Colonic mucosa (tissue), 4 donors: ENCODE results near the gene KRT8. TPM values are rescaled to one million over a fixed set of nuclear protein-coding genes. Genes with fewer than 3 reads are reported as not detected.
"Not testable (repeated sequence)": the region's sequence is repeated elsewhere in the genome, so short reads cannot be mapped to it uniquely, and the experiment has no call there.

Experiments
- DNase-seq: peaks from one replicate; pipeline ENCODE4 v3.0.0-alpha.2; 2020
- H3K27ac ChIP-seq: fragments of 200-600 bp; one replicate; pipeline ENCODE4 v1.8.0; 2021
- H3K27me3 ChIP-seq: fragments of 200-600 bp; one replicate; pipeline ENCODE4 v1.8.0; 2021
- H3K36me3 ChIP-seq: fragments of 200-600 bp; one replicate; pipeline ENCODE4 v1.8.0; 2021
- H3K4me1 ChIP-seq: fragments of 200-600 bp; one replicate; pipeline ENCODE4 v1.8.0; 2021; ENCODE audit warnings: mild to moderate bottlenecking
- H3K4me3 ChIP-seq: fragments of 200-600 bp; one replicate; pipeline ENCODE4 v1.8.0; 2021
- H3K9ac ChIP-seq, 2 donors: one replicate each; pipeline ENCODE4 v1.7.0; 2013; ENCODE audit warnings: control low read depth in 2 of 2, low read depth in 2 of 2, low read length in 2 of 2
- H3K9me3 ChIP-seq: fragments of 200-600 bp; one replicate; pipeline ENCODE4 v1.8.0; 2021
- intact Hi-C: fragments of 100-400 bp; cut with DNase I; formaldehyde crosslinking; loops from one replicate; pipeline ENCODE4 v1.14.1; 2022
- total RNA-seq, 2 donors: library from RNA; stranded (reverse); fragmentation: NEBNext Ultra II Directional in 1 of 2; extraction: Animal tissue kit (Norgen Biotek cat#: 25700) in 1 of 2; gene quantifications; one replicate each; pipeline ENCODE4 v1.2.1, GENCODE V29; 2021
- TF ChIP-seq, protein P1 (sequence below): fragments of 200-600 bp; IDR thresholded peaks from one replicate; pipeline ENCODE4 v1.8.0; 2022; ENCODE audit warnings: antibody characterized with exemption, mild to moderate bottlenecking
- donor health status: healthy.
- donor health status: DM: no; HTN: no; CAD: no.
- donor health status: DM: no; HTN: no; CAD: no.

The KRT8 gene
- 1,000 to 10,000 TPM; 4,207 to 4,597 TPM for total RNA-seq

DNA sequence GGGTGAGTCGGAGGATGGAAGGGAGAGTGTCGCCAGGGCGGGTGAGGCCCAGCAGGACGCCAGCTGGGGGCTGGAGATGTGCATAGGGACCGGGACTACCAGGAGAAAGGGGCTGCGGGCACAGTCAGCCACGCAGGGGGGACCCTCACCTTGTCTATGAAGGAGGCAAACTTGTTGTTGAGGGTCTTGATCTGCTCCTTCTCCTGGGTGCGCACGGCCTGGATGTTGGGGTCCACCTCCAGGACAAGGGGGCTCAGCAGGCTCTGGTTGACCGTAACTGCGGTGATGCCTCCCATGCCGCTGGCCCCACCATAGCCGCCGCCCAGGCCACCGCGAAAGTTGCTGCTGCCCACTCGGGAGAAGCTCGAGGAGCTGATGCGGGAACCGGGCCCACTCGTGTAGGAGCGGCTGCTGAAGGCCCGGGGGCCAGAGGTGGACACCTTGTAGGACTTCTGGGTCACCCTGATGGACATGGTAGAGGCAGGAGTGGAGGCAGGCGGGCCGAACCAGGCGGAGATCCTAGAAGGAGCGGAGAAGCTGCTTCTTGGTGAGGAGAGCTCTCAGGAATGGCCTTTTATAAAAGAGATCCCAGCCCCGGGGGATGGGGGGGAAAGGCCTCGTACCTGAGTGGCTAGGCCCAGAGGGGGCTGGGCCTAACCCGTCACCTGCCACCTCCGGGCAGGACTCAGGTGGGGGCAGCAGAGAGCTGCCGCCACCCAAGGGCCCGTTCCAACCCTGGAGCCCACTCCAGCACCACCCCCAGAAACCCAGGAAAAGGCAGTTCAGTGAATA lies at the start of gene KRT8:
KRT8 (minus strand) TSS at position 568 of the 792 bp plus-strand sequence; CDS start at position 473, 95 bp downstream.
- intact Hi-C loops, H3K4me1 ChIP-seq: not testable (repeated sequence)

DNA sequence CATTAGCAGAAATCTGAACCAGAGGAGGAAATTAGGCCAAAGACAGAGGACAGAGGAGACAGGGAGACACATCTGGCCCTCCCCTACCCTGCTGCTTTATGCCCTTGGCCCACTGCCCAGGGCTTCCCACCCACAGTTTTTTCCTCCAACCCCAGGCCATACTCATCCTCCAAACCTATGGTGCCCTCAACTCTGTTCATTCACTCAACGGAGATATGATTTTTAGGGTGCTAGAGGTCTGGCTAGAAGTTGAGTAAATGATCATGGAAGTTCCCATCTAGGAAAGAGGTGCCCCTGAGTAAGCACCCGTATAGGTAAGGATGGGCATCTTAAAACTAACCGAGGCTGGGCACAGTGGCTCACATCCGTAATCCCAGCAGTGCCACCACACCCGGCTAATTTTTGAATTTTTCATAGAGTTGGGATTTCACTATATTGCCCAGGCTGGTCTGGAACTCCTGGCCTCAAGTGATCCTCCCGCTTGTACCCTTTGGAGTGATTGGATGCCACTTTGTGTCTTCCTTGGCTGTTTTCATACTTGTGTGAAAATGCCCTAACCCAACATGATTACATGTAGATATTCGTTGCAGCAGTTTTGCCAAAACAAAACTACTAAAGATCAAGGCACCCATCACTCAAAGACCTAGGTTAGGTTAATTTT lies 48.4 kb upstream of the KRT8 start:
- Histone ChIP-seq H3K4me1 (no peaks in the 10 kb centered on the region), H3K27me3 (no peaks in the 10 kb centered on the region), H3K9me3 (no peaks in the 10 kb centered on the region), H3K4me3 (no peak overlapping the region), H3K9ac (peak overlapping the region in 1 of 2 donors; percentile 100), H3K27ac (no peak overlapping the region), H3K36me3 (peaks cover 3% of the 10 kb centered on the region)
- intact Hi-C loops = no loop called here
- TF ChIP-seq, protein P1, sequence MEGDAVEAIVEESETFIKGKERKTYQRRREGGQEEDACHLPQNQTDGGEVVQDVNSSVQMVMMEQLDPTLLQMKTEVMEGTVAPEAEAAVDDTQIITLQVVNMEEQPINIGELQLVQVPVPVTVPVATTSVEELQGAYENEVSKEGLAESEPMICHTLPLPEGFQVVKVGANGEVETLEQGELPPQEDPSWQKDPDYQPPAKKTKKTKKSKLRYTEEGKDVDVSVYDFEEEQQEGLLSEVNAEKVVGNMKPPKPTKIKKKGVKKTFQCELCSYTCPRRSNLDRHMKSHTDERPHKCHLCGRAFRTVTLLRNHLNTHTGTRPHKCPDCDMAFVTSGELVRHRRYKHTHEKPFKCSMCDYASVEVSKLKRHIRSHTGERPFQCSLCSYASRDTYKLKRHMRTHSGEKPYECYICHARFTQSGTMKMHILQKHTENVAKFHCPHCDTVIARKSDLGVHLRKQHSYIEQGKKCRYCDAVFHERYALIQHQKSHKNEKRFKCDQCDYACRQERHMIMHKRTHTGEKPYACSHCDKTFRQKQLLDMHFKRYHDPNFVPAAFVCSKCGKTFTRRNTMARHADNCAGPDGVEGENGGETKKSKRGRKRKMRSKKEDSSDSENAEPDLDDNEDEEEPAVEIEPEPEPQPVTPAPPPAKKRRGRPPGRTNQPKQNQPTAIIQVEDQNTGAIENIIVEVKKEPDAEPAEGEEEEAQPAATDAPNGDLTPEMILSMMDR = no peak
- DNase-seq = no peak

More for the DNA sequence above, at the start of gene KRT8:
- not testable (repeated sequence) for H3K36me3 ChIP-seq, H3K9me3 ChIP-seq, H3K27me3 ChIP-seq
- peak; percentile 94 for DNase-seq
- peak within 1 kb of the TSS; percentile 86 to 93 for H3K9ac ChIP-seq
- peak within 1 kb of the TSS; percentile 92 for H3K27ac ChIP-seq
- H3K4me3 ChIP-seq = peak within 1 kb of the TSS; percentile 58
- TF ChIP-seq, protein P1 = peak; percentile 41

DNA sequence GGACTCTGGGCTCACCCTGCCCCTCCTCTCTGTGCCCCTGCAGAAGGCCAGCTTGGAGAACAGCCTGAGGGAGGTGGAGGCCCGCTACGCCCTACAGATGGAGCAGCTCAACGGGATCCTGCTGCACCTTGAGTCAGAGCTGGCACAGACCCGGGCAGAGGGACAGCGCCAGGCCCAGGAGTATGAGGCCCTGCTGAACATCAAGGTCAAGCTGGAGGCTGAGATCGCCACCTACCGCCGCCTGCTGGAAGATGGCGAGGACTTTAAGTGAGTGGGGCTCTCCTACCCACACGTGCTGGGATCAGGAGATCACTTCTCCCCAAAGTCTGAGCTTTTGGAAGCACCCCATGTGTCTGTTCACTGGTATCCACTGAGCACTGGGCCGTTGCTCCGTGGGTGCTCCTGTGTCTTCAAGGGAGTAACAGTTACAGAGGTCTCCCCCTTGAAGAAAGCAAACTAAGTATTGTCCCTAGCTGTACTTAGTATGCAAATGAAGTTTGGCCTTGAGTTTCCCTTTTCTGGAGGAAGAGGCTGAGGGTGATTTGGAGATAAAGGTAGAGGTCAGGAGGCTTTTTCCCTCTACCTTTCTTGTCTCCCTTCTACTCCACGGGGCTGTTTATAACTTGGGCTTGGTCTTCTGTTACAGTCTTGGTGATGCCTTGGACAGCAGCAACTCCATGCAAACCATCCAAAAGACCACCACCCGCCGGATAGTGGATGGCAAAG lies 47.4 kb upstream of the KRT8 start:
- peaks cover 3% of the 10 kb centered on the region for H3K36me3 ChIP-seq
- H3K9me3 ChIP-seq = no peaks in the 10 kb centered on the region
- TF ChIP-seq, protein P1 = no peak
- intact Hi-C loops = no loop called here
- H3K4me1 ChIP-seq = no peaks in the 10 kb centered on the region
- H3K27me3 ChIP-seq = no peaks in the 10 kb centered on the region
- DNase-seq = peak; percentile 74
- H3K4me3 ChIP-seq = peak overlapping the region; percentile 74
- peak overlapping the region; percentile 89 for H3K27ac ChIP-seq
- H3K9ac ChIP-seq = peak overlapping the region in 1 of 2 donors; percentile 100

DNA sequence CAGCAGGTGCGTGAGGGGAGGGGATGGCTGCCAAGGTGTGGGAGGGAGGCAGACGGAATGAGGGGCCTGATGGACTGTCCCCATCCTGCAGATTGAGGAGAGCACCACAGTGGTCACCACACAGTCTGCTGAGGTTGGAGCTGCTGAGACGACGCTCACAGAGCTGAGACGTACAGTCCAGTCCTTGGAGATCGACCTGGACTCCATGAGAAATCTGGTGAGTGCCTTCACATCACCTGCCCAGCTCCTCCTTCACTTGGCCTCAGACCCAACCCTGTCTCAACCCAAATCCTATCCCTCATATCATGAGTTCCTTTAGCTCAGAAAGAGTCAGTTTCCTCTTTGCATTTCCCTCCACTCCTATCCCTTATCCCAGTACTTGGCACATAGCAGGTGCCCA lies 46.8 kb upstream of the KRT8 start:
- Histone ChIP-seq H3K4me1 (no peaks in the 10 kb centered on the region), H3K9ac (peak overlapping the region in 1 of 2 donors; percentile 100)

DNA sequence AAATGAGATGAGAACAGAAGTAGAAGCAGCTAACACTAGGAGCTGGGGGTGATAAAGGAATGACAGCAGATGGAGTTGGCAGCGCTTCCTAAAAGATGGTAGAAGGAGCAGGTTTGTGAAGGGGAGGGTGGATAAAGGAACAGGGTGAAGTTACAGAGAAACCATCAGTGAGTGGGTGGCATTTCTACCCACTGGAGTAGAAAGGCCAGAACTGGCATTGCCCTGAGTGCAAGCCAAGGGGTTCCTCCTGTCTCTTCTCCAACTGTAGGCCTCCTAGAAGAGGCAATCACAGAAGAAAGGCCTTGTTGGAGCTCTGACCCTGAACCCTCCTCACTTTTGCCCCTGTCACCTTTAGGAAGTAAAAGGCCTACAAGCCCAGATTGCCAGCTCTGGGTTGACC lies 46.2 kb upstream of the KRT8 start:
- no peaks in the 10 kb centered on the region for H3K4me1 ChIP-seq
- peak overlapping the region; percentile 88 to 100 for H3K9ac ChIP-seq
- peak overlapping the region; percentile 74 for H3K4me3 ChIP-seq
- H3K9me3 ChIP-seq = no peaks in the 10 kb centered on the region
- intact Hi-C loops = no loop called here
- H3K36me3 ChIP-seq = peaks cover 3% of the 10 kb centered on the region
- H3K27me3 ChIP-seq = no peaks in the 10 kb centered on the region
- peak overlapping the region; percentile 89 for H3K27ac ChIP-seq
- no peak for DNase-seq
- TF ChIP-seq, protein P1 = no peak

More for the DNA sequence above, 46.8 kb upstream of the KRT8 start:
- H3K27me3 ChIP-seq = no peaks in the 10 kb centered on the region
- no peaks in the 10 kb centered on the region for H3K9me3 ChIP-seq
- intact Hi-C loops = no loop called here
- DNase-seq = no peak
- TF ChIP-seq, protein P1 = no peak
- peaks cover 3% of the 10 kb centered on the region for H3K36me3 ChIP-seq
- peak overlapping the region; percentile 89 for H3K27ac ChIP-seq
- H3K4me3 ChIP-seq = peak overlapping the region; percentile 74
